ENCODE data around the gene SH3GLB1.
A peak's percentile ranks its signal among the peaks of the same experiment; 100 is the strongest.

SH3GLB1 gene

GRCh38 chr1:86773341-86774288 lies 69.2 kb downstream of the SH3GLB1 start:
- DNase-seq (ENCODE audit: low read depth), result no peak

- DNase-seq (ENCODE audit: low read depth), result peak; percentile 4
These were observed 70.2 kb downstream of the SH3GLB1 start for GRCh38 chr1:86774305-86775295.

GRCh38 chr1:86775395-86775794 lies 71.0 kb downstream of the SH3GLB1 start:
- DNase-seq (ENCODE audit: low read depth), result no peak

- no peak for DNase-seq (ENCODE audit: low read depth)
These were observed 71.7 kb downstream of the SH3GLB1 start for GRCh38 chr1:86776108-86776507.

- DNase-seq (ENCODE audit: low read depth), result no peak
These were observed 74.3 kb downstream of the SH3GLB1 start for GRCh38 chr1:86778569-86779239.

- DNase-seq (ENCODE audit: low read depth), result no peak
These were observed 75.2 kb downstream of the SH3GLB1 start for GRCh38 chr1:86779308-86780191.

- DNase-seq (ENCODE audit: low read depth), result no peak
These were observed 78.1 kb downstream of the SH3GLB1 start for GRCh38 chr1:86782482-86782881.

- DNase-seq (ENCODE audit: low read depth), result no peak
These were observed 83.2 kb downstream of the SH3GLB1 start for GRCh38 chr1:86787621-86788020.

- DNase-seq (ENCODE audit: low read depth), result no peak
These were observed 84.2 kb downstream of the SH3GLB1 start for GRCh38 chr1:86788300-86789206.

GRCh38 chr1:86795316-86795715 lies 90.9 kb downstream of the SH3GLB1 start:
- DNase-seq (ENCODE audit: low read depth), result no peak

Data from stimulated activated CD8-positive, alpha-beta memory T cell treated with anti-CD3 and anti-CD28 coated beads, Interleukin-12 subunit alpha, Interleukin-12 subunit beta, amount 100 ng/mL, for 4 hours (primary cell).